Measurements from ENCODE around the gene ASPSCR1. TPM values are rescaled to one million over a fixed set of nuclear protein-coding genes. Genes with fewer than 3 reads are reported as not detected.

Gene ASPSCR1
- total and polyA plus RNA-seq, 2 of the 13 experiments (the other 11 are each of a cell fraction or from before 2014, with no cell fraction given), result 274 to 314 TPM

DNA sequence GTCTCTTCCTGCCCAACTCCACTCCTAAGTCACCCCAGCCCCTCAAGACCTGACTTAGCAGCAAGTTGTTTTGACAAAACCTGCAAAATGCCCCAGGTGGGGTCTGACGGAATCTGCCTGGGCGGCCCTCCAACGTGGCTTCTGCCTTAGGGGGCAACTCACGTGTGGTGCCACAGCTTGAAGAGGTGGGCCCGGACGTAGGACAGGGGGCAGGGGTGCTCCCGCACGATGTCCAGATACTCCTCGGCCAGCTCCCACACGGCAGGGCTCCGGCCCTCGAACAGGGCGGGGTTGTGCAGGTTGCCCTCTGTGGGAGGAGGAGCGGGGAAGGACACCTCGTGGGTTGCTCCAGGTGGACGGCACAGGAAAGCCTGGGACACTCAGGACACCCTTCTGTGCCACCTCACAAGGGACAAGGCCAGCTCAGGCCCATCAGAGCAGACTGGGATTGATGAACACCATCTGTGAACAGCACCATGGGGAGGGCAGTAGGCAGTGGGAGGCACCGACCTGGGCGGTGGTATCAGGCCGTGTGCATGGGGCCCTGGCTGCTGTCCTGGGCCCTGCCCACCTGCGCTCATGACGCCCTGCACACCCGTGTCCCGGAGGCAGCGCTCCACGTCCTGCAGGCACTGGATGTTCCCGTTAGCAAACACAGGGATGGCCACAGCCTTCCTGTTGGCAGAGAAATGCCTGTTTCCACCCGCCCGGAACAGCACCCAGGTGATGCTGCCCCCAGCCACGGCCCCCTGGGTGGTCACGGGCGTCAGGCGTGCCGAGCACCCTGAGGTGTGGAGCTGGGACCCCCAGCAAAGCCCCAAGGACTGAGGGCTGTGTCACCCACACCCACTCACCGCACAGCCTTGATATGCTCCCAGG is 83.9 kb downstream of the ASPSCR1 start:
- ChIA-PET CTCF (ENCODE audit: low intra/inter-chr PET ratio, low total read pairs) (no interaction called here), POLR2A (interaction anchor here (1.6 kb wide), 1 partner anchor 24 kb away, joined by 7 read pairs; the partner anchor contains the start of gene DCXR)
- H4K20me1 ChIP-seq (ENCODE audit: insufficient read depth, low read length), result no peaks in the 10 kb centered on the region
- in situ Hi-C loops (cut with HindIII; ENCODE audit: extremely low pct_ligation_motif_present, low pct_unique_long_range_greater_than_20kb), result no loop called here
- no peaks in the 10 kb centered on the region for H3K9me3 ChIP-seq (ENCODE audit: low read length)
- H3K9ac ChIP-seq (ENCODE audit: insufficient read depth, low read depth, low read length), result no peak overlapping the region
- H3K4me2 ChIP-seq (ENCODE audit: low read depth, low read length), result no peak overlapping the region
- peaks cover 48% of the 10 kb centered on the region for H3K4me1 ChIP-seq (ENCODE audit: insufficient read depth, low read length)
- no peak overlapping the region for H3K4me3 ChIP-seq (replicated peaks in 1 of 3; ENCODE audit: insufficient read depth in 1 of 3, low read depth in 2 of 3, low read length in 3 of 3)
- H3K36me3 ChIP-seq (replicated peaks in 1 of 2; ENCODE audit: control insufficient read depth in 1 of 2, insufficient read depth in 2 of 2, low read length in 2 of 2), result peaks cover 38 to 58% of the 10 kb centered on the region in 2 experiments
- no TSS peak for BruUV-seq (replicated peaks)
- no peak for DNase-seq (ENCODE audit: low spot score)
- no peak overlapping the region for H3K27ac ChIP-seq (ENCODE audit: extremely low read length, insufficient read depth, low read length)
- no peaks in the 10 kb centered on the region for H3K27me3 ChIP-seq (ENCODE audit: control insufficient read depth in 1 of 2, insufficient read depth in 2 of 2, low read length in 2 of 2)
- WGBS (ENCODE audit: low lambda C conversion rate), result 97% methylated on average over 23 of the region's 34 CpGs
- H2AFZ ChIP-seq (ENCODE audit: low read length), result no peak overlapping the region
- peaks cover 20% of the 10 kb centered on the region for H3K79me2 ChIP-seq (ENCODE audit: insufficient read depth, low read length)
- FAIRE-seq, result no peak
- no peak for TF ChIP-seq RBAK (CRISPR knock-in tag; IDR thresholded peaks at IDR 0.05)
- peak; percentile 57; the same call in 1 of the 2 replicates for TF ChIP-seq POLR2G (IDR thresholded peaks at IDR 0.05; ENCODE audit: low read depth, low read length)
- no peak for TF ChIP-seq ZNF567 (CRISPR knock-in tag; IDR thresholded peaks at IDR 0.05; ENCODE audit: borderline replicate concordance)
- TF ChIP-seq, protein P1, sequence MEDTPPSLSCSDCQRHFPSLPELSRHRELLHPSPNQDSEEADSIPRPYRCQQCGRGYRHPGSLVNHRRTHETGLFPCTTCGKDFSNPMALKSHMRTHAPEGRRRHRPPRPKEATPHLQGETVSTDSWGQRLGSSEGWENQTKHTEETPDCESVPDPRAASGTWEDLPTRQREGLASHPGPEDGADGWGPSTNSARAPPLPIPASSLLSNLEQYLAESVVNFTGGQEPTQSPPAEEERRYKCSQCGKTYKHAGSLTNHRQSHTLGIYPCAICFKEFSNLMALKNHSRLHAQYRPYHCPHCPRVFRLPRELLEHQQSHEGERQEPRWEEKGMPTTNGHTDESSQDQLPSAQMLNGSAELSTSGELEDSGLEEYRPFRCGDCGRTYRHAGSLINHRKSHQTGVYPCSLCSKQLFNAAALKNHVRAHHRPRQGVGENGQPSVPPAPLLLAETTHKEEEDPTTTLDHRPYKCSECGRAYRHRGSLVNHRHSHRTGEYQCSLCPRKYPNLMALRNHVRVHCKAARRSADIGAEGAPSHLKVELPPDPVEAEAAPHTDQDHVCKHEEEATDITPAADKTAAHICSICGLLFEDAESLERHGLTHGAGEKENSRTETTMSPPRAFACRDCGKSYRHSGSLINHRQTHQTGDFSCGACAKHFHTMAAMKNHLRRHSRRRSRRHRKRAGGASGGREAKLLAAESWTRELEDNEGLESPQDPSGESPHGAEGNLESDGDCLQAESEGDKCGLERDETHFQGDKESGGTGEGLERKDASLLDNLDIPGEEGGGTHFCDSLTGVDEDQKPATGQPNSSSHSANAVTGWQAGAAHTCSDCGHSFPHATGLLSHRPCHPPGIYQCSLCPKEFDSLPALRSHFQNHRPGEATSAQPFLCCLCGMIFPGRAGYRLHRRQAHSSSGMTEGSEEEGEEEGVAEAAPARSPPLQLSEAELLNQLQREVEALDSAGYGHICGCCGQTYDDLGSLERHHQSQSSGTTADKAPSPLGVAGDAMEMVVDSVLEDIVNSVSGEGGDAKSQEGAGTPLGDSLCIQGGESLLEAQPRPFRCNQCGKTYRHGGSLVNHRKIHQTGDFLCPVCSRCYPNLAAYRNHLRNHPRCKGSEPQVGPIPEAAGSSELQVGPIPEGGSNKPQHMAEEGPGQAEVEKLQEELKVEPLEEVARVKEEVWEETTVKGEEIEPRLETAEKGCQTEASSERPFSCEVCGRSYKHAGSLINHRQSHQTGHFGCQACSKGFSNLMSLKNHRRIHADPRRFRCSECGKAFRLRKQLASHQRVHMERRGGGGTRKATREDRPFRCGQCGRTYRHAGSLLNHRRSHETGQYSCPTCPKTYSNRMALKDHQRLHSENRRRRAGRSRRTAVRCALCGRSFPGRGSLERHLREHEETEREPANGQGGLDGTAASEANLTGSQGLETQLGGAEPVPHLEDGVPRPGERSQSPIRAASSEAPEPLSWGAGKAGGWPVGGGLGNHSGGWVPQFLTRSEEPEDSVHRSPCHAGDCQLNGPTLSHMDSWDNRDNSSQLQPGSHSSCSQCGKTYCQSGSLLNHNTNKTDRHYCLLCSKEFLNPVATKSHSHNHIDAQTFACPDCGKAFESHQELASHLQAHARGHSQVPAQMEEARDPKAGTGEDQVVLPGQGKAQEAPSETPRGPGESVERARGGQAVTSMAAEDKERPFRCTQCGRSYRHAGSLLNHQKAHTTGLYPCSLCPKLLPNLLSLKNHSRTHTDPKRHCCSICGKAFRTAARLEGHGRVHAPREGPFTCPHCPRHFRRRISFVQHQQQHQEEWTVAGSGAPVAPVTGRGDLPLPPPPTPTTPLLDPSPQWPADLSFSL (CRISPR knock-in tag; IDR thresholded peaks at IDR 0.05), result no peak
- TF ChIP-seq ZNF431 (CRISPR knock-in tag; IDR thresholded peaks at IDR 0.05; ENCODE audit: borderline replicate concordance, low read depth), result no peak
- peak; percentile 63 for TF ChIP-seq RBFOX2 (IDR thresholded peaks at IDR 0.05; ENCODE audit: low read depth, low read length)
- peak in 1 of 2 experiments; percentile 24; a peak in 1 of 4 replicates for TF ChIP-seq POLR2A (IDR thresholded peaks at IDR 0.05; ENCODE audit: insufficient read depth in 1 of 2, low read depth in 2 of 2, low read length in 2 of 2)
- TF ChIP-seq AGO2 (optimal IDR thresholded peaks at IDR 0.05; ENCODE audit: low read depth, low read length), result peak; percentile 89
- TF ChIP-seq PAF1 (CRISPR knock-in tag; IDR thresholded peaks at IDR 0.05), result 0 out of 2 replicates have a peak, but pooled peaks have one; percentile 53
- intact Hi-C loops (cut with micrococcal nuclease; ENCODE audit: unreplicated experiment), result no loop called here
- ATAC-seq, result no peak
